GM12864 (cell line): ENCODE measurements around the gene SDCCAG8.

Experiments
- DNase-seq: peaks from one replicate; pipeline ENCODE4 v3.0.0-alpha.2; 2011; ENCODE audit warnings: low read depth
- H3K4me3 ChIP-seq: 2 replicates; pipeline ENCODE4 v1.5.1; 2011; ENCODE audit warnings: mild to moderate bottlenecking, low read depth, low read length, control low read depth
- TF ChIP-seq, protein P1 (sequence below): IDR thresholded peaks from 2 replicates; pipeline ENCODE4 v1.5.1; 2011; ENCODE audit warnings: low read depth, mild to moderate bottlenecking, moderate library complexity, low read length, control low read depth, inconsistent platforms; ENCODE audit errors: missing control alignments

The SDCCAG8 gene

GRCh38 chr1:243399561-243400155, 143.8 kb downstream of the SDCCAG8 start:
- TF ChIP-seq, protein P1, sequence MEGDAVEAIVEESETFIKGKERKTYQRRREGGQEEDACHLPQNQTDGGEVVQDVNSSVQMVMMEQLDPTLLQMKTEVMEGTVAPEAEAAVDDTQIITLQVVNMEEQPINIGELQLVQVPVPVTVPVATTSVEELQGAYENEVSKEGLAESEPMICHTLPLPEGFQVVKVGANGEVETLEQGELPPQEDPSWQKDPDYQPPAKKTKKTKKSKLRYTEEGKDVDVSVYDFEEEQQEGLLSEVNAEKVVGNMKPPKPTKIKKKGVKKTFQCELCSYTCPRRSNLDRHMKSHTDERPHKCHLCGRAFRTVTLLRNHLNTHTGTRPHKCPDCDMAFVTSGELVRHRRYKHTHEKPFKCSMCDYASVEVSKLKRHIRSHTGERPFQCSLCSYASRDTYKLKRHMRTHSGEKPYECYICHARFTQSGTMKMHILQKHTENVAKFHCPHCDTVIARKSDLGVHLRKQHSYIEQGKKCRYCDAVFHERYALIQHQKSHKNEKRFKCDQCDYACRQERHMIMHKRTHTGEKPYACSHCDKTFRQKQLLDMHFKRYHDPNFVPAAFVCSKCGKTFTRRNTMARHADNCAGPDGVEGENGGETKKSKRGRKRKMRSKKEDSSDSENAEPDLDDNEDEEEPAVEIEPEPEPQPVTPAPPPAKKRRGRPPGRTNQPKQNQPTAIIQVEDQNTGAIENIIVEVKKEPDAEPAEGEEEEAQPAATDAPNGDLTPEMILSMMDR, result no peak
- no peak for DNase-seq

GRCh38 chr1:243402868-243403267, 147.0 kb downstream of the SDCCAG8 start:
- H3K4me3 ChIP-seq, result no peak overlapping the region
- no peak for DNase-seq
- TF ChIP-seq, protein P1, result no peak

More at GRCh38 chr1:243399561-243400155, 143.8 kb downstream of the SDCCAG8 start:
- no peak overlapping the region for H3K4me3 ChIP-seq

DNA sequence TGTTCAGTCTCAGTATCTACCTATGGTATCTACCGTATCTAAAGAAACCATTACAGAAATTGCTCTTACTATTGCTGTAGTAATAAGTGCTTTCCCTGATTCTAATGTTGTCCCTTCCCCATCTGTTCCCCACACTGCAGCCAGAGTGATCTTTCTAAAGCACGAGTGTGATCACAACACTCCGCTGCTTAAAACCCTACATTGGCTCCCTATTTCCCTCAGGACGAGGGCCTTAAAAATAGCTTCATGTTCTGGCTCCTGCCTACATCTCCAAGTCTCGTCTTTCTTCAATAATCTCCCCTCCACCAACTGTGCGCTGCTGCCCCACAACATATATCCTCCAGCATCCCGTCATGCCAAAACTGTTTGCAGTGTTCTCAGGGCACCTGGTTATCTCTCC, 150.6 kb downstream of the SDCCAG8 start:
- DNase-seq, result no peak
- TF ChIP-seq, protein P1, result no peak
- no peak overlapping the region for H3K4me3 ChIP-seq

- DNase-seq, result no peak
- no peak overlapping the region for H3K4me3 ChIP-seq
- TF ChIP-seq, protein P1, result no peak
Observed at GRCh38 chr1:243407284-243408018, 151.6 kb downstream of the SDCCAG8 start.

DNA sequence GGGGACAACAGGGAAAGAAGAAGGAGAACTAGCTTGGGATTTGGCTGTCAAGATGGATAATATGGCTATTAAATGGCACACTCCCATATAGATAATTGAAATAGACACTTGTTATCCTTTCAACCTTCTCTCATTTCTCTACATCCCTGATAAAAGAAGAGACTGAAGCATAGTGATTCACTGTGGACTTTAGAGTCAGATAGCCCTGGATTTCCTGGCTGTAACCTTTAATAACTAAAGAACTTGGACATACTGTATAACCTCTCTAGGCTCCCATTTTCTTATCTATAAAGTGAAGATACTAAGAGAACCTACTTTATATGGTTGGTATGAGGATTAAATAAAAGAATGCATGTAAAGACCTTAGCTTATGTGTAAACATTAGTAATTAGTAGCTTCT, 152.6 kb downstream of the SDCCAG8 start:
- TF ChIP-seq, protein P1, result no peak
- H3K4me3 ChIP-seq, result no peak overlapping the region

DNA sequence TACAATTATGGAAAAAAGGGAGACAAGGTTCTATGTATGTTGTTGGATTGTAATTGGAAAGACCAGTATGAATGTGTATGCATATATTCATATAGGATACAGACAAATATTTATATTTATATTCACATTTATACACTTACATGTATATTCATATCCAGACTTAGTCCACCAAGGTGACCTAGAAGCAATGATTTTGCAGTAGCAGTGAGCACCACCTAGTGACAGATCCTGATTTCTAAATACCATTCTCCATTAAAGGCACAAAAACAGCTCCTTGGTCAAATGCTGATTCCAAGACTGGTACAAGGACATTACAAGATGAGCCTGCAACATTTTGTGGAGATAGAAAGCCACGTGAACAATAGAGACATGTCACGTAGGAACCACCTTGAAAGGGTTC, 153.4 kb downstream of the SDCCAG8 start:
- no peak overlapping the region for H3K4me3 ChIP-seq
- TF ChIP-seq, protein P1, result peak; percentile 32
- no peak for DNase-seq

More for the DNA sequence above, 152.6 kb downstream of the SDCCAG8 start:
- no peak for DNase-seq
